ENCODE results near the gene SLC24A5.

The SLC24A5 gene

GRCh38 chr15:48120745-48121144, at the start of gene SLC24A5:
SLC24A5 (plus strand) TSS chr15:48120990; CDS start chr15:48121045, 55 bp downstream.
- DNase-seq (ENCODE audit: extremely low read depth in 1 of 2, low read depth in 1 of 2), result no peak

- DNase-seq (ENCODE audit: extremely low read depth in 1 of 2, low read depth in 1 of 2), result no peak
Observed at GRCh38 chr15:48072941-48073340, 47.8 kb upstream of the SLC24A5 start.

- no peak for DNase-seq (ENCODE audit: extremely low read depth in 1 of 2, low read depth in 1 of 2)
Observed at GRCh38 chr15:48073881-48074280, 46.9 kb upstream of the SLC24A5 start.

- no peak for DNase-seq (ENCODE audit: extremely low read depth in 1 of 2, low read depth in 1 of 2)
Observed at GRCh38 chr15:48076454-48076853, 44.3 kb upstream of the SLC24A5 start.

GRCh38 chr15:48077616-48078184, 43.1 kb upstream of the SLC24A5 start:
- DNase-seq (ENCODE audit: extremely low read depth in 1 of 2, low read depth in 1 of 2), result no peak

- DNase-seq (ENCODE audit: extremely low read depth in 1 of 2, low read depth in 1 of 2), result no peak
Observed at GRCh38 chr15:48084759-48085590, 35.8 kb upstream of the SLC24A5 start.

GRCh38 chr15:48085591-48085930, 35.2 kb upstream of the SLC24A5 start:
- no peak for DNase-seq (ENCODE audit: extremely low read depth in 1 of 2, low read depth in 1 of 2)

- no peak for DNase-seq (ENCODE audit: extremely low read depth in 1 of 2, low read depth in 1 of 2)
Observed at GRCh38 chr15:48086133-48086532, 34.7 kb upstream of the SLC24A5 start.

- no peak for DNase-seq (ENCODE audit: extremely low read depth in 1 of 2, low read depth in 1 of 2)
Observed at GRCh38 chr15:48086576-48086975, 34.2 kb upstream of the SLC24A5 start.

- no peak for DNase-seq (ENCODE audit: extremely low read depth in 1 of 2, low read depth in 1 of 2)
Observed at GRCh38 chr15:48087844-48088243, 32.9 kb upstream of the SLC24A5 start.

GRCh38 chr15:48089702-48090101, 31.1 kb upstream of the SLC24A5 start:
- no peak for DNase-seq (ENCODE audit: extremely low read depth in 1 of 2, low read depth in 1 of 2)

- no peak for DNase-seq (ENCODE audit: extremely low read depth in 1 of 2, low read depth in 1 of 2)
Observed at GRCh38 chr15:48090115-48090514, 30.7 kb upstream of the SLC24A5 start.

GRCh38 chr15:48090666-48091065, 30.1 kb upstream of the SLC24A5 start:
- DNase-seq (ENCODE audit: extremely low read depth in 1 of 2, low read depth in 1 of 2), result no peak

GRCh38 chr15:48091522-48091921, 29.3 kb upstream of the SLC24A5 start:
- no peak for DNase-seq (ENCODE audit: extremely low read depth in 1 of 2, low read depth in 1 of 2)

GRCh38 chr15:48096355-48096786, 24.4 kb upstream of the SLC24A5 start:
- no peak for DNase-seq (ENCODE audit: extremely low read depth in 1 of 2, low read depth in 1 of 2)

- no peak for DNase-seq (ENCODE audit: extremely low read depth in 1 of 2, low read depth in 1 of 2)
Observed at GRCh38 chr15:48096813-48097212, 24.0 kb upstream of the SLC24A5 start.

- no peak for DNase-seq (ENCODE audit: extremely low read depth in 1 of 2, low read depth in 1 of 2)
Observed at GRCh38 chr15:48097264-48097663, 23.5 kb upstream of the SLC24A5 start.

GRCh38 chr15:48101376-48101961, 19.3 kb upstream of the SLC24A5 start:
- no peak for DNase-seq (ENCODE audit: extremely low read depth in 1 of 2, low read depth in 1 of 2)

- no peak for DNase-seq (ENCODE audit: extremely low read depth in 1 of 2, low read depth in 1 of 2)
Observed at GRCh38 chr15:48102167-48102566, 18.6 kb upstream of the SLC24A5 start.

- no peak for DNase-seq (ENCODE audit: extremely low read depth in 1 of 2, low read depth in 1 of 2)
Observed at GRCh38 chr15:48103647-48104046, 17.1 kb upstream of the SLC24A5 start.

GRCh38 chr15:48105936-48106335, 14.9 kb upstream of the SLC24A5 start:
- DNase-seq (ENCODE audit: extremely low read depth in 1 of 2, low read depth in 1 of 2), result no peak

GRCh38 chr15:48109212-48109611, 11.6 kb upstream of the SLC24A5 start:
- no peak for DNase-seq (ENCODE audit: extremely low read depth in 1 of 2, low read depth in 1 of 2)

All from stimulated activated CD8-positive, alpha-beta memory T cell treated with anti-CD3 and anti-CD28 coated beads, Interleukin-7, amount 100 ng/mL, for 48 hours (primary cell).